Testis (tissue), 3 donors: Measurements from ENCODE around the gene PRPH2. TPM values are rescaled to one million over a fixed set of nuclear protein-coding genes. Genes with fewer than 3 reads are reported as not detected.
"Not testable (repeated sequence)": the region's sequence is repeated elsewhere in the genome, so short reads cannot be mapped to it uniquely, and the experiment has no call there.

Source experiments
- DNase-seq: peaks from one replicate; pipeline ENCODE4 v3.0.0-alpha.2; 2019
- H3K27ac ChIP-seq, 2 donors: fragments of 200-600 bp; sonication (generic); one replicate each; pipeline ENCODE4 v1.5.1; 2019
- H3K27me3 ChIP-seq: fragments of 200-600 bp; sonication (generic); one replicate; pipeline ENCODE4 v1.5.1; 2019
- H3K36me3 ChIP-seq: fragments of 200-600 bp; sonication (generic); one replicate; pipeline ENCODE4 v1.5.1; 2017; ENCODE audit warnings: low read depth; ENCODE audit errors: missing control alignments
- H3K4me1 ChIP-seq: fragments of 200-600 bp; sonication (generic); one replicate; pipeline ENCODE4 v1.5.1; 2019
- H3K4me3 ChIP-seq, 2 donors: fragments of 200-600 bp; sonication (generic); one replicate each; pipeline ENCODE4 v1.5.1; 2017 to 2019
- H3K9me3 ChIP-seq: fragments of 200-600 bp; sonication (generic); one replicate; pipeline ENCODE4 v1.5.1; 2017
- CTCF ChIP-seq, 3 experiments: fragments of 450-650 bp in 2 of 3; fragments of 200-600 bp in 1 of 3; sonication (generic) in 1 of 3; IDR thresholded peaks; one replicate each; pipeline ENCODE4 v1.5.1; 2016 to 2019; ENCODE audit warnings: antibody characterized with exemption in 3 of 3, mild to moderate bottlenecking in 2 of 3, moderate library complexity in 1 of 3
- POLR2A ChIP-seq: fragments of 450-650 bp; IDR thresholded peaks from one replicate; pipeline ENCODE4 v1.6.1; 2017; ENCODE audit warnings: antibody characterized with exemption, mild to moderate bottlenecking, moderate library complexity
- WGBS, 2 donors: methylation state at CpG; one replicate each; pipeline ENCODE4 v1.1.5; 2018; 5-methylcytosine and 5-hydroxymethylcytosine counted together
- intact Hi-C: fragments of 100-400 bp; cut with DNase I; formaldehyde crosslinking; loops from one replicate; pipeline ENCODE4 v1.15.1; 2023; ENCODE audit warnings: low total_unique reads
- polyA plus RNA-seq: library from polyadenylated mRNA; stranded (reverse); fragments of 350-450 nt; fragmentation: Illumina TruSeq; extraction: RNeasy Lipid Tissue Mini Kit (QIAGEN cat#74804); gene quantifications from one replicate; pipeline ENCODE4 v1.2.3, GENCODE V29; 2014; ENCODE audit warnings: low read depth, low replicate concordance; ENCODE audit not compliant: insufficient read depth
- total RNA-seq, 2 donors: library from RNA; depleted of rRNA; stranded (reverse); fragments of >200 nt; gene quantifications; one replicate each; pipeline ENCODE4 v1.2.3, GENCODE V29; 2016

The PRPH2 gene
- total and polyA plus RNA-seq, 3 donors from 2014 or later: 5.4 to 6.6 (median 6.0) TPM

GRCh38 chr6:42704937-42705374 is 17.4 kb downstream of the PRPH2 start:
- intact Hi-C loops: no loop called here
- H3K27me3 ChIP-seq: no peaks in the 10 kb centered on the region
- WGBS, 2 donors: 71 to 84% methylated on average over 4 of the region's 4 CpGs
- no peaks in the 10 kb centered on the region for H3K36me3 ChIP-seq
- no peak overlapping the region for H3K27ac ChIP-seq
- H3K9me3 ChIP-seq: no peaks in the 10 kb centered on the region
- H3K4me1 ChIP-seq: no peaks in the 10 kb centered on the region
- H3K4me3 ChIP-seq: no peak overlapping the region
- no peak for TF ChIP-seq CTCF (IDR thresholded peaks at IDR 0.05)
- TF ChIP-seq POLR2A: no peak
- DNase-seq: no peak

GRCh38 chr6:42704251-42704936 is 18.0 kb downstream of the PRPH2 start:
- WGBS, 2 donors: 38 to 58% methylated on average over 21 to 24 of the region's 24 CpGs
- DNase-seq: no peak
- intact Hi-C loops: no loop called here
- H3K36me3 ChIP-seq: no peaks in the 10 kb centered on the region
- H3K9me3 ChIP-seq: no peaks in the 10 kb centered on the region
- H3K27ac ChIP-seq: no peak overlapping the region
- TF ChIP-seq CTCF (IDR thresholded peaks at IDR 0.05) (no peak), POLR2A (no peak)
- H3K4me1 ChIP-seq: no peaks in the 10 kb centered on the region
- no peaks in the 10 kb centered on the region for H3K27me3 ChIP-seq
- H3K4me3 ChIP-seq: no peak overlapping the region

- H3K27me3 ChIP-seq, H3K4me1 ChIP-seq, intact Hi-C loops, DNase-seq, H3K27ac ChIP-seq, H3K4me3 ChIP-seq, H3K36me3 ChIP-seq, H3K9me3 ChIP-seq: not testable (repeated sequence)
- WGBS, 2 donors: 94 to 100% methylated on average over 3 of the region's 3 CpGs
Measured at GRCh38 chr6:42702786-42703185, 19.6 kb downstream of the PRPH2 start.

- DNase-seq: no peak
- intact Hi-C loops: no loop called here
- H3K36me3 ChIP-seq: no peaks in the 10 kb centered on the region
- WGBS, 2 donors: 94 to 100% methylated on average over 1 to 2 of the region's 2 CpGs
- TF ChIP-seq CTCF (IDR thresholded peaks at IDR 0.05) (no peak), POLR2A (no peak)
- no peaks in the 10 kb centered on the region for H3K27me3 ChIP-seq
- H3K9me3 ChIP-seq: no peaks in the 10 kb centered on the region
- H3K27ac ChIP-seq: no peak overlapping the region
- no peaks in the 10 kb centered on the region for H3K4me1 ChIP-seq
- no peak overlapping the region for H3K4me3 ChIP-seq
Measured at GRCh38 chr6:42702200-42702599, 20.2 kb downstream of the PRPH2 start.

GRCh38 chr6:42698217-42698616 is 24.2 kb downstream of the PRPH2 start:
- Histone ChIP-seq H3K4me3 (no peak overlapping the region), H3K9me3 (no peaks in the 10 kb centered on the region), H3K4me1 (peaks cover 8% of the 10 kb centered on the region), H3K27ac (no peak overlapping the region), H3K36me3 (no peaks in the 10 kb centered on the region), H3K27me3 (no peaks in the 10 kb centered on the region)
- intact Hi-C loops: no loop called here
- WGBS, 2 donors: 78 to 86% methylated on average over 13 of the region's 13 CpGs
- DNase-seq: no peak
- TF ChIP-seq POLR2A (no peak), CTCF (IDR thresholded peaks at IDR 0.05) (no peak)
